HUES64 (cell line): ENCODE measurements around the gene JAG1.
"Not testable (repeated sequence)": the region's sequence is repeated elsewhere in the genome, so short reads cannot be mapped to it uniquely, and the experiment has no call there.

Source experiments
- H3K27ac ChIP-seq: 2 replicates; pipeline ENCODE4 v1.7.0; 2013; ENCODE audit warnings: low read depth, low read length, inconsistent platforms
- H3K27me3 ChIP-seq: 2 replicates; pipeline ENCODE4 v1.6.1; 2013; ENCODE audit warnings: mild to moderate bottlenecking, low read length; ENCODE audit not compliant: insufficient read depth
- H3K36me3 ChIP-seq: 2 replicates; pipeline ENCODE4 v1.6.1; 2013; ENCODE audit warnings: mild to moderate bottlenecking, low read length; ENCODE audit not compliant: insufficient read depth
- H3K4me1 ChIP-seq: 2 replicates; pipeline ENCODE4 v1.6.1; 2013; ENCODE audit warnings: mild to moderate bottlenecking, low read length, moderate library complexity; ENCODE audit not compliant: insufficient read depth
- H3K4me3 ChIP-seq: 2 replicates; pipeline ENCODE4 v1.5.1; 2013; ENCODE audit warnings: mild to moderate bottlenecking, low read length, moderate library complexity
- H3K9ac ChIP-seq: 2 replicates; pipeline ENCODE4 v1.6.1; 2013; ENCODE audit warnings: mild to moderate bottlenecking, low read depth, low read length
- H3K9me3 ChIP-seq: 2 replicates; pipeline ENCODE4 v1.6.1; 2013; ENCODE audit warnings: low read depth, low read length; ENCODE audit not compliant: insufficient read depth
- WGBS: fragments of 150-250, 120-280 bp; methylation state at CpG from one replicate; pipeline ENCODE4 v1.1.7; 2013; ENCODE audit warnings: missing lambda C conversion rate; 5-methylcytosine and 5-hydroxymethylcytosine counted together

Gene JAG1

DNA sequence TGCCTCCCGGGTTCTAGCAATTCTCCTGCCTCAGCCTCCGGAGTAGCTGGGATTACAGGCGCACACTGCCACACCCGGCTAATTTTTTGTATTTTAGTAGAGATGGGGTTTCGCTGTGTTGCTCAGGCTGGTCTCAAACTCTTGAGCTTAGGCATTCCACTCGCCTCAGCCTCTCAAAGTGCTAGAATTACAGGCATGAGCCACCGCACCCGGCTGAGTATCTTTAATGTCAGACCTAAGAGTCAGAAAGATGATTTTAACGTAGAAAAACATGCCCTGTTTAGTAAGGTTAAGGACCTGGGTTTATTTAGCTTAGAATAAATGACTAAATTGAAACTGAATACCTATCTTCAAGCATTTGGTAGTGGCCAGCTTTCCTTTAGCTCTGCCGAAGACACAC lies 83.4 kb downstream of the JAG1 start:
- not testable (repeated sequence) for H3K36me3 ChIP-seq, H3K9ac ChIP-seq, H3K4me1 ChIP-seq, H3K27ac ChIP-seq, H3K27me3 ChIP-seq, H3K9me3 ChIP-seq, H3K4me3 ChIP-seq
- 95% methylated on average over 10 of the region's 10 CpGs for WGBS
